HepG2 (cell line): ENCODE results near the gene MILR1. TPM values are rescaled to one million over a fixed set of nuclear protein-coding genes. Genes with fewer than 3 reads are reported as not detected.

Experiments used
- BCL6 ChIP-seq: IDR thresholded peaks from 2 replicates; pipeline ENCODE4 v1.6.1; 2016; ENCODE audit warnings: missing genetic modification reagents, missing compliant biosample characterization
- GATAD2A ChIP-seq: IDR thresholded peaks from 2 replicates; pipeline ENCODE4 v1.6.1; 2016
- HNRNPUL1 ChIP-seq: fragments of 200-400 bp; formaldehyde crosslinking; IDR thresholded peaks from 2 replicates; pipeline ENCODE4 v1.6.1; 2017; ENCODE audit warnings: low read depth, mild to moderate bottlenecking, low read length, moderate library complexity
- MTF1 ChIP-seq: sonication (generic); formaldehyde crosslinking; IDR thresholded peaks from 2 replicates; pipeline ENCODE4 v1.5.0; 2020; ENCODE audit warnings: missing genetic modification reagents
- MTF2 ChIP-seq: sonication (generic); formaldehyde crosslinking; IDR thresholded peaks from 2 replicates; pipeline ENCODE4 v1.5.0; 2020; ENCODE audit warnings: missing genetic modification reagents, borderline replicate concordance
- NFKBIZ ChIP-seq: IDR thresholded peaks from 2 replicates; pipeline ENCODE4 v1.6.1; 2018; ENCODE audit warnings: missing genetic modification reagents, missing compliant biosample characterization
- NFYB ChIP-seq: sonication (generic); formaldehyde crosslinking; IDR thresholded peaks from 2 replicates; pipeline ENCODE4 v1.4.0; 2020; ENCODE audit warnings: missing genetic modification reagents
- ONECUT2 ChIP-seq: sonication (generic); formaldehyde crosslinking; IDR thresholded peaks from 2 replicates; pipeline ENCODE4 v1.4.0; 2020; ENCODE audit warnings: missing genetic modification reagents
- RBFOX2 ChIP-seq: fragments of 200-400 bp; formaldehyde crosslinking; IDR thresholded peaks from 2 replicates; pipeline ENCODE4 v1.6.1; 2017; ENCODE audit warnings: low read depth, mild to moderate bottlenecking, low read length
- SMC3 ChIP-seq: IDR thresholded peaks from 2 replicates; pipeline ENCODE4 v1.6.1; 2011; ENCODE audit warnings: low read length, improper control_type of control experiment
- SP2 ChIP-seq: sonication (generic); formaldehyde crosslinking; IDR thresholded peaks from 2 replicates; pipeline ENCODE4 v1.5.1; 2020; ENCODE audit warnings: mild to moderate bottlenecking, missing genetic modification reagents
- TCF12 ChIP-seq, 2 experiments: fragments of 450-650 bp in 1 of 2; sonication (generic) in 1 of 2; formaldehyde crosslinking in 1 of 2; IDR thresholded peaks; 2 replicates each; pipeline versions ENCODE4 v1.6.1 to v1.8.0; 2017 to 2022; ENCODE audit warnings: antibody characterized with exemption in 1 of 2, mild to moderate bottlenecking in 1 of 2, missing genetic modification reagents in 1 of 2, moderate library complexity in 1 of 2
- U2AF1 ChIP-seq: fragments of 200-400 bp; formaldehyde crosslinking; optimal IDR thresholded peaks from 2 replicates; pipeline ENCODE3; 2017; ENCODE audit warnings: mild to moderate bottlenecking, low read depth, low read length
- YEATS4 ChIP-seq: sonication (generic); formaldehyde crosslinking; IDR thresholded peaks from 2 replicates; pipeline ENCODE4 v1.4.0; 2020; ENCODE audit warnings: missing genetic modification reagents, borderline replicate concordance
- ZNF24 ChIP-seq: fragments of 450-650 bp; IDR thresholded peaks from 2 replicates; pipeline ENCODE4 v1.6.1; 2017; ENCODE audit warnings: antibody characterized with exemption, mild to moderate bottlenecking
- ZNF772 ChIP-seq: sonication (generic); formaldehyde crosslinking; IDR thresholded peaks from 2 replicates; pipeline ENCODE4 v1.5.0; 2020; ENCODE audit warnings: mild to moderate bottlenecking, missing genetic modification reagents
- ZNF792 ChIP-seq: IDR thresholded peaks from 2 replicates; pipeline ENCODE4 v1.6.1; 2016
- polyA plus RNA-seq, 8 experiments: library from polyadenylated mRNA; depleted of rRNA in 3 of 8; stranded (reverse) in 7 of 8; unstranded in 1 of 8; fragments of >200 nt; fragmentation: Illumina TruSeq in 4 of 8; extraction: Trizol in 4 of 8; gene quantifications; 2 replicates each; pipeline versions ENCODE4 v1.2.1 to v1.2.3, GENCODE V29; 2011 to 2016; ENCODE audit warnings: low read depth in 4 of 8, missing spikeins in 1 of 8, mixed read lengths in 1 of 8; ENCODE audit not compliant: insufficient read depth in 1 of 8
- total RNA-seq, 5 experiments: library from RNA; depleted of rRNA; stranded (reverse); fragments of >200 nt; fragmentation: Illumina TruSeq; extraction: Trizol; gene quantifications; 2 replicates each; pipeline ENCODE4 v1.2.3, GENCODE V29; 2016; ENCODE audit warnings: low read depth in 1 of 5
- TF ChIP-seq, protein P1 (sequence below): IDR thresholded peaks from 2 replicates; pipeline ENCODE4 v1.6.1; 2016; ENCODE audit warnings: missing biosample characterization, missing genetic modification reagents, low read depth
- TF ChIP-seq, protein P2 (sequence below): sonication (generic); formaldehyde crosslinking; IDR thresholded peaks from 2 replicates; pipeline ENCODE4 v1.5.0; 2020; ENCODE audit warnings: mild to moderate bottlenecking, low read depth, missing genetic modification reagents, borderline replicate concordance
- TF ChIP-seq, protein P3 (sequence below): sonication (generic); formaldehyde crosslinking; IDR thresholded peaks from 2 replicates; pipeline ENCODE4 v1.5.1; 2020; ENCODE audit warnings: missing genetic modification reagents, mild to moderate bottlenecking, borderline replicate concordance
- TF ChIP-seq, protein P4 (sequence below): sonication (generic); formaldehyde crosslinking; IDR thresholded peaks from 2 replicates; pipeline ENCODE4 v1.5.0; 2020; ENCODE audit warnings: missing genetic modification reagents, mild to moderate bottlenecking, borderline replicate concordance
- TF ChIP-seq, protein P5 (sequence below): sonication (generic); formaldehyde crosslinking; IDR thresholded peaks from 2 replicates; pipeline ENCODE4 v1.8.0; 2022; ENCODE audit warnings: missing genetic modification reagents, low read depth, mild to moderate bottlenecking, borderline replicate concordance
- TF ChIP-seq, protein P6 (sequence below): sonication (generic); formaldehyde crosslinking; conservative IDR thresholded peaks from 2 replicates; pipeline ENCODE4 v1.4.0; 2020; ENCODE audit warnings: missing genetic modification reagents

MILR1 gene
- total and polyA plus RNA-seq, 2 of the 13 experiments (the other 11 are each of a cell fraction or from before 2014, with no cell fraction given) = 0.27 to 1.7 TPM

DNA sequence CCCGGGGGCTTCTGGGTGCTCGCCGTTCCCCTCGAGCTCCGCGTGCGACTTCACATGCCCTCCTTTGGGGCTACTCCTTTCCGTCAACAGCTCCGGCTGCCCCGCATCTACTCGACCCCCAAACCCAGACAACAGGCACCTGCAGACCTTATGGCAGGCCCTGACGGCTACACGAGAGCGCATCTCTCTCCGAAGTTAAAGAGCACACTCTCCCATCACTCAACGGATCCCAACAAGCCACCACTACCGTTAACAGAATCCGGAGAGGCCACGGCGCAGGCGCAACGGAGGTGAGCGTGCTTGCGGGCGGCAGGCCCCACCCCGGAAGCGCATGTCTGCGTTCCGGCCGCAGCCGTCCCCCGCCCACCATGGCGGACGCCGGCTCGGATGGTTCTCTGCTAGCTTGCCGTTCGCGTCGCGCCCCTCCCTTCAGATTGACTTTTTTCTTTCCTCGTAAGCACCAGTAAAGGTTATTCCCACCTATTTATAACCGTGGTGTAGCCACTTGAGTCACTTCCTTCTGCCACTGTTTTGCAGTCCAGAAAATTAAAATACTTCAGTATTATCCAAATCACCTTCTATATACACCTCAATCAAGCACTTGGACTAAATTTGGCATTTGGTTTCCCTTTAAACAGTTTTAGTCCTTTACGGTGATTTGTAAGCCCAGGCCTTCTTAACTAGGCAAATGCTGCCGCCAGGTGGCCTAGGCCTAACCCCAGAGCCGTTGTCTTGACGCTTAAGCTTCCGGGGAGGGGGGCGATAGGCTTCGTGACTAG, 48.1 kb downstream of the MILR1 start, which contains the start of gene POLG2 (continued):
- TF ChIP-seq, protein P1, sequence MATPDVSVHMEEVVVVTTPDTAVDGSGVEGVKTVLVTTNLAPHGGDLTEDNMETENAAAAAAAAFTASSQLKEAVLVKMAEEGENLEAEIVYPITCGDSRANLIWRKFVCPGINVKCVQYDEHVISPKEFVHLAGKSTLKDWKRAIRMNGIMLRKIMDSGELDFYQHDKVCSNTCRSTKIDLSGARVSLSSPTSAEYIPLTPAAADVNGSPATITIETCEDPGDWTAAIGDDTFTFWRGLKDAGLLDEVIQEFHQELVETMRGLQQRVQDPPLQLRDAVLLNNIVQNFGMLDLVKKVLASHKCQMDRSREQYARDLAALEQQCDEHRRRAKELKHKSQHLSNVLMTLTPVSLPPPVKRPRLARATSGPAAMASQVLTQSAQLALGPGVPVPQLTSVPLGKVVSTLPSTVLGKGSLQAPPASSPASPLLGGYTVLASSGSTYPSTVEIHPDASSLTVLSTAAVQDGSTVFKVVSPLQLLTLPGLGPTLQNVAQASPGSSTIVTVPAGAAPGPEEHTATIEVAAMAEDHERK (CRISPR knock-in tag) = peak; percentile 85
- no peak for TF ChIP-seq TCF12 (IDR thresholded peaks at IDR 0.05)
- 0 out of 2 replicates have a peak, but pooled peaks have one; percentile 76 for TF ChIP-seq TCF12 (CRISPR knock-in tag; IDR thresholded peaks at IDR 0.05)
- TF ChIP-seq SP2 (CRISPR knock-in tag) = peak; percentile 70
- TF ChIP-seq, protein P2, sequence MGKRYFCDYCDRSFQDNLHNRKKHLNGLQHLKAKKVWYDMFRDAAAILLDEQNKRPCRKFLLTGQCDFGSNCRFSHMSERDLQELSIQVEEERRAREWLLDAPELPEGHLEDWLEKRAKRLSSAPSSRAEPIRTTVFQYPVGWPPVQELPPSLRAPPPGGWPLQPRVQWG (CRISPR knock-in tag) = no peak
- TF ChIP-seq U2AF1 = peak; percentile 47
- peak; percentile 19; the same call in 1 of the 2 replicates for TF ChIP-seq NFYB (CRISPR knock-in tag)
- TF ChIP-seq HNRNPUL1 = no peak
- TF ChIP-seq SMC3 = peak; percentile 39; the same call in 1 of the 2 replicates
- TF ChIP-seq, protein P3, sequence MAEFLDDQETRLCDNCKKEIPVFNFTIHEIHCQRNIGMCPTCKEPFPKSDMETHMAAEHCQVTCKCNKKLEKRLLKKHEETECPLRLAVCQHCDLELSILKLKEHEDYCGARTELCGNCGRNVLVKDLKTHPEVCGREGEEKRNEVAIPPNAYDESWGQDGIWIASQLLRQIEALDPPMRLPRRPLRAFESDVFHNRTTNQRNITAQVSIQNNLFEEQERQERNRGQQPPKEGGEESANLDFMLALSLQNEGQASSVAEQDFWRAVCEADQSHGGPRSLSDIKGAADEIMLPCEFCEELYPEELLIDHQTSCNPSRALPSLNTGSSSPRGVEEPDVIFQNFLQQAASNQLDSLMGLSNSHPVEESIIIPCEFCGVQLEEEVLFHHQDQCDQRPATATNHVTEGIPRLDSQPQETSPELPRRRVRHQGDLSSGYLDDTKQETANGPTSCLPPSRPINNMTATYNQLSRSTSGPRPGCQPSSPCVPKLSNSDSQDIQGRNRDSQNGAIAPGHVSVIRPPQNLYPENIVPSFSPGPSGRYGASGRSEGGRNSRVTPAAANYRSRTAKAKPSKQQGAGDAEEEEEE (CRISPR knock-in tag) = no peak
- TF ChIP-seq NFKBIZ (CRISPR knock-in tag) = peak; percentile 22; the same call in 1 of the 2 replicates
- TF ChIP-seq, protein P4, sequence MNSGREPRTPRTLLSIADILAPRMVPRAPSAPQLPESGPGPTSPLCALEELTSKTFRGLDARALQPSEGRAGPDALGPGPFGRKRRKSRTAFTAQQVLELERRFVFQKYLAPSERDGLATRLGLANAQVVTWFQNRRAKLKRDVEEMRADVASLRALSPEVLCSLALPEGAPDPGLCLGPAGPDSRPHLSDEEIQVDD = peak; percentile 36; the same call in 1 of the 2 replicates
- no peak; the same call in 1 of the 2 replicates for TF ChIP-seq MTF2 (CRISPR knock-in tag)
- TF ChIP-seq, protein P5, sequence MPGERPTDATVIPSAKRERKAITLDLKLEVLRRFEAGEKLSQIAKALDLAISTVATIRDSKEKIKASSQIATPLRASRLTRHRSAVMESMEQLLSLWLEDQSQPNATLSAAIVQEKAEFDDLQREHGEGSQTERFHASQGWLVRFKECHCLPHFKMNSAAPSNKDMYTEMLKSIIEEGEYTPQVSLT (CRISPR knock-in tag) = 0 out of 2 replicates have a peak, but pooled peaks have one; percentile 49
- no peak for TF ChIP-seq BCL6 (CRISPR knock-in tag)
- peak; percentile 97 for TF ChIP-seq RBFOX2
- TF ChIP-seq ZNF792 = peak; percentile 80; the same call in 1 of the 2 replicates
- TF ChIP-seq, protein P6, sequence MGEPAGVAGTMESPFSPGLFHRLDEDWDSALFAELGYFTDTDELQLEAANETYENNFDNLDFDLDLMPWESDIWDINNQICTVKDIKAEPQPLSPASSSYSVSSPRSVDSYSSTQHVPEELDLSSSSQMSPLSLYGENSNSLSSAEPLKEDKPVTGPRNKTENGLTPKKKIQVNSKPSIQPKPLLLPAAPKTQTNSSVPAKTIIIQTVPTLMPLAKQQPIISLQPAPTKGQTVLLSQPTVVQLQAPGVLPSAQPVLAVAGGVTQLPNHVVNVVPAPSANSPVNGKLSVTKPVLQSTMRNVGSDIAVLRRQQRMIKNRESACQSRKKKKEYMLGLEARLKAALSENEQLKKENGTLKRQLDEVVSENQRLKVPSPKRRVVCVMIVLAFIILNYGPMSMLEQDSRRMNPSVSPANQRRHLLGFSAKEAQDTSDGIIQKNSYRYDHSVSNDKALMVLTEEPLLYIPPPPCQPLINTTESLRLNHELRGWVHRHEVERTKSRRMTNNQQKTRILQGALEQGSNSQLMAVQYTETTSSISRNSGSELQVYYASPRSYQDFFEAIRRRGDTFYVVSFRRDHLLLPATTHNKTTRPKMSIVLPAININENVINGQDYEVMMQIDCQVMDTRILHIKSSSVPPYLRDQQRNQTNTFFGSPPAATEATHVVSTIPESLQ (CRISPR knock-in tag) = 0 out of 2 replicates have a peak, but pooled peaks have one; percentile 83
- peak; percentile 91 for TF ChIP-seq YEATS4
- TF ChIP-seq ZNF772 (CRISPR knock-in tag) = peak; percentile 27; the same call in 1 of the 2 replicates
- peak; percentile 63; the same call in 1 of the 2 replicates for TF ChIP-seq MTF1 (CRISPR knock-in tag)
- TF ChIP-seq ONECUT2 (CRISPR knock-in tag) = 0 out of 2 replicates have a peak, but pooled peaks have one; percentile 11
- TF ChIP-seq ZNF24 = 0 out of 2 replicates have a peak, but pooled peaks have one; percentile 57
- TF ChIP-seq GATAD2A (CRISPR knock-in tag) = peak; percentile 71
